H1 (cell line): Measurements from ENCODE around the gene TEX26. TPM values are rescaled to one million over a fixed set of nuclear protein-coding genes. Genes with fewer than 3 reads are reported as not detected.

ENCODE experiments used
- CEBPB ChIP-seq: IDR thresholded peaks from 2 replicates; pipeline ENCODE4 v1.6.1; 2012; ENCODE audit warnings: low read depth, low read length
- GTF2F1 ChIP-seq: IDR thresholded peaks from 2 replicates; pipeline ENCODE4 v1.6.1; 2012; ENCODE audit warnings: low read depth, low read length, improper control_type of control experiment, borderline replicate concordance
- NRF1 ChIP-seq: IDR thresholded peaks from 2 replicates; pipeline ENCODE4 v1.6.1; 2011; ENCODE audit warnings: mild to moderate bottlenecking, low read depth, low read length, improper control_type of control experiment
- POLR2A ChIP-seq, 2 experiments: IDR thresholded peaks; 1 replicate in 1 of 2; 2 replicates in 1 of 2; pipeline ENCODE4 v1.6.1; 2011; ENCODE audit warnings: low read depth in 2 of 2, low read length in 2 of 2, mild to moderate bottlenecking in 2 of 2; ENCODE audit errors: control extremely low read depth in 1 of 2
- RFX5 ChIP-seq: IDR thresholded peaks from 2 replicates; pipeline ENCODE4 v1.6.1; 2011; ENCODE audit warnings: low read depth, low read length, improper control_type of control experiment, borderline replicate concordance
- RNF2 ChIP-seq: fragments of 200-900, 300-1000 bp; sonication (generic); IDR thresholded peaks from 2 replicates; pipeline ENCODE4 v1.7.1; 2016; ENCODE audit warnings: borderline replicate concordance, low read depth, mild to moderate bottlenecking, antibody characterized with exemption, low read length; ENCODE audit not compliant: poor library complexity, severe bottlenecking; ENCODE audit errors: missing control alignments
- SP2 ChIP-seq: IDR thresholded peaks from 2 replicates; pipeline ENCODE4 v1.6.1; 2012; ENCODE audit warnings: mild to moderate bottlenecking, low read length, inconsistent platforms
- TBP ChIP-seq: IDR thresholded peaks from 2 replicates; pipeline ENCODE4 v1.6.1; 2011; ENCODE audit warnings: low read depth, low read length, improper control_type of control experiment
- polyA plus RNA-seq, 7 experiments: library from polyadenylated mRNA; depleted of rRNA in 3 of 7; stranded (reverse) in 5 of 7; unstranded in 2 of 7; fragments of >200 nt in 5 of 7; fragments of 200-250 nt in 2 of 7; gene quantifications; 1 replicate in 5 of 7; 2 replicates in 1 of 7; 4 replicates in 1 of 7; pipeline versions ENCODE4 v1.2.1 to v1.2.3, GENCODE V29; 2011 to 2013; ENCODE audit warnings: missing spikeins in 2 of 7, mixed read lengths in 2 of 7
- total RNA-seq: library from RNA; stranded (reverse); fragmentation: NEBNext Ultra II Directional; extraction: Animal tissue kit (Norgen Biotek cat#: 25700); gene quantifications from 2 replicates; pipeline ENCODE4 v1.2.1, GENCODE V29; 2021
- TF ChIP-seq, protein P1 (sequence below): IDR thresholded peaks from 2 replicates; pipeline ENCODE4 v1.6.1; 2012; ENCODE audit warnings: low read length, inconsistent platforms

The TEX26 gene
- total and polyA plus RNA-seq, 2 of the 8 experiments (the other 6 are each of a cell fraction or from before 2014, with no cell fraction given): not detected

DNA sequence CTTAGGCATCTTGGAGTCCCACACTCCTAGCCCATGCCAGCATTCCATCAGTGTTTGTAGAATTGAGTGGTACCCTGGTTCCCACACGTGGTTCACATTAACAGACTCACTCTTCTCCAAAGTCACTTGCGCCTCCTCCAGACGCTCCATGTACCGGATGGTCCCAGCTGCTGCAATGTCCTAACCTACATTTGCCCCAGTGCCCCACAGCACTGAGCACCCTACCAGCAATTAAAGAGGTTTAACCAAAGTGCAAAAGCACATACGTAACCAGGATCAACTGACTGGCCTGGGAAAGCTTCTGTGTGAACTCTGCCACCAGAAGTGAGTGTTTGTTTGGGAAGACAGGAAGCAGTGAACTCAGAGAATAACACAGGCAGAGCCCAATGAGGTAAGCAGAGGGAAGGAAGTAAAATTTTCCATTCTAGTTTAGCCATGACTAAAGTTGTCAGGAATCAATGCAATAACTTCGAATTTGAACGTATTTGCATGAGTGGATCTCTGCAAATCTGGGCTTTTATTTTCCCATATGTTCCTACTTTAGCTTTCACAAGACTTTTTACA, 33.7 kb upstream of the TEX26 start (continued):
- TF ChIP-seq SP2: no peak
- TF ChIP-seq RFX5: no peak
- TF ChIP-seq, protein P1, sequence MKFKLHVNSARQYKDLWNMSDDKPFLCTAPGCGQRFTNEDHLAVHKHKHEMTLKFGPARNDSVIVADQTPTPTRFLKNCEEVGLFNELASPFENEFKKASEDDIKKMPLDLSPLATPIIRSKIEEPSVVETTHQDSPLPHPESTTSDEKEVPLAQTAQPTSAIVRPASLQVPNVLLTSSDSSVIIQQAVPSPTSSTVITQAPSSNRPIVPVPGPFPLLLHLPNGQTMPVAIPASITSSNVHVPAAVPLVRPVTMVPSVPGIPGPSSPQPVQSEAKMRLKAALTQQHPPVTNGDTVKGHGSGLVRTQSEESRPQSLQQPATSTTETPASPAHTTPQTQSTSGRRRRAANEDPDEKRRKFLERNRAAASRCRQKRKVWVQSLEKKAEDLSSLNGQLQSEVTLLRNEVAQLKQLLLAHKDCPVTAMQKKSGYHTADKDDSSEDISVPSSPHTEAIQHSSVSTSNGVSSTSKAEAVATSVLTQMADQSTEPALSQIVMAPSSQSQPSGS: no peak
- TF ChIP-seq NRF1: no peak
- TF ChIP-seq POLR2A (IDR thresholded peaks at IDR 0.05; ENCODE audit: control extremely low read depth in 1 of 2, low read depth in 2 of 2, low read length in 2 of 2): no peak
- no peak for TF ChIP-seq RNF2
- TF ChIP-seq TBP: no peak
- TF ChIP-seq GTF2F1: no peak
- no peak for TF ChIP-seq CEBPB
